ENCODE measurements around the gene IL17RD. TPM values are rescaled to one million over a fixed set of nuclear protein-coding genes. Genes with fewer than 3 reads are reported as not detected.

The IL17RD gene
- total and polyA plus RNA-seq, 9 donors = 19.6 to 40.6 (median 30.4) TPM

GRCh38 chr3:57120040-57120439 lies 45.1 kb downstream of the IL17RD start:
- peak overlapping the region; percentile 31 for H3K27ac ChIP-seq (ENCODE audit: low read length)
- DNase-seq = no peak
- H3K4me3 ChIP-seq (ENCODE audit: low read length) = no peak overlapping the region
- no peaks in the 10 kb centered on the region for H3K9me3 ChIP-seq (replicated peaks; ENCODE audit: control insufficient read depth, low read depth, low read length)
- peaks cover 7% of the 10 kb centered on the region for H3K36me3 ChIP-seq (ENCODE audit: control insufficient read depth, insufficient read depth, low read length)
- 100% methylated on average over 2 of the region's 3 CpGs for WGBS (ENCODE audit: insufficient coverage)
- H3K27me3 ChIP-seq (ENCODE audit: control insufficient read depth, insufficient read depth, low read length) = no peaks in the 10 kb centered on the region
- peaks cover 19% of the 10 kb centered on the region for H3K4me1 ChIP-seq (ENCODE audit: control insufficient read depth, insufficient read depth, low read length)

DNA sequence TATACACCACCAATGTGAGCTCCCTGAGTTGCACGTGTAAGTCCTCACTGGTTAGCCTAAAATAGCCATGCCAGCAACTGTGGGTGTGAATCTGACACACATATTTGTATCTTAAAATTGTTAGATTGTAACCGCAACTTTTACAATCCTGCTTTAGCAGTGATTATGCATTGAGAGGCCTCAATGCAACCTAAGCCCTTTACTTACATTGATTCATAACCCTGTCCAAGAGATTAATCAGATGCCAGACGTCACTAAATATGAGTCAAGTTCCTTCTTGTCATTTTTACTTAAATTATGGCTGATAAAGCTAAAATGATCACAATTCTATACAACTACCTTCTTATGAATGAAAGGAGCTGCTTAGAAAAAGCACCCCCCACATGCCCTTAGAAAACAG lies 46.9 kb downstream of the IL17RD start:
- no peak for DNase-seq
- no peak overlapping the region for H3K4me3 ChIP-seq (ENCODE audit: low read length)
- peaks cover 19% of the 10 kb centered on the region for H3K4me1 ChIP-seq (ENCODE audit: control insufficient read depth, insufficient read depth, low read length)
- no peak overlapping the region for H3K27ac ChIP-seq (ENCODE audit: low read length)
- WGBS (ENCODE audit: insufficient coverage) = no CpG with 5 or more reads among the region's 3 CpGs
- H3K36me3 ChIP-seq (ENCODE audit: control insufficient read depth, insufficient read depth, low read length) = peaks cover 12% of the 10 kb centered on the region
- no peaks in the 10 kb centered on the region for H3K27me3 ChIP-seq (ENCODE audit: control insufficient read depth, insufficient read depth, low read length)
- H3K9me3 ChIP-seq (replicated peaks; ENCODE audit: control insufficient read depth, low read depth, low read length) = no peaks in the 10 kb centered on the region

GRCh38 chr3:57116501-57116900 lies 48.7 kb downstream of the IL17RD start:
- WGBS (ENCODE audit: insufficient coverage) = no CpG with 5 or more reads among the region's 3 CpGs
- Histone ChIP-seq H3K36me3 (ENCODE audit: control insufficient read depth, insufficient read depth, low read length) (peaks cover 16% of the 10 kb centered on the region), H3K4me1 (ENCODE audit: control insufficient read depth, insufficient read depth, low read length) (peaks cover 20% of the 10 kb centered on the region), H3K4me3 (ENCODE audit: low read length) (no peak overlapping the region), H3K27me3 (ENCODE audit: control insufficient read depth, insufficient read depth, low read length) (no peaks in the 10 kb centered on the region), H3K9me3 (replicated peaks; ENCODE audit: control insufficient read depth, low read depth, low read length) (no peaks in the 10 kb centered on the region), H3K27ac (ENCODE audit: low read length) (no peak overlapping the region)
- DNase-seq = no peak

- DNase-seq = no peak
- no peak overlapping the region for H3K4me3 ChIP-seq (ENCODE audit: low read length)
- H3K27ac ChIP-seq (ENCODE audit: low read length) = no peak overlapping the region
- H3K36me3 ChIP-seq (ENCODE audit: control insufficient read depth, insufficient read depth, low read length) = peaks cover 36% of the 10 kb centered on the region
- WGBS (ENCODE audit: insufficient coverage) = 69% methylated on average over 3 of the region's 5 CpGs
- H3K27me3 ChIP-seq (ENCODE audit: control insufficient read depth, insufficient read depth, low read length) = no peaks in the 10 kb centered on the region
- no peaks in the 10 kb centered on the region for H3K9me3 ChIP-seq (replicated peaks; ENCODE audit: control insufficient read depth, low read depth, low read length)
- peaks cover 11% of the 10 kb centered on the region for H3K4me1 ChIP-seq (ENCODE audit: control insufficient read depth, insufficient read depth, low read length)
Measured at GRCh38 chr3:57112206-57112605, 52.9 kb downstream of the IL17RD start.

DNA sequence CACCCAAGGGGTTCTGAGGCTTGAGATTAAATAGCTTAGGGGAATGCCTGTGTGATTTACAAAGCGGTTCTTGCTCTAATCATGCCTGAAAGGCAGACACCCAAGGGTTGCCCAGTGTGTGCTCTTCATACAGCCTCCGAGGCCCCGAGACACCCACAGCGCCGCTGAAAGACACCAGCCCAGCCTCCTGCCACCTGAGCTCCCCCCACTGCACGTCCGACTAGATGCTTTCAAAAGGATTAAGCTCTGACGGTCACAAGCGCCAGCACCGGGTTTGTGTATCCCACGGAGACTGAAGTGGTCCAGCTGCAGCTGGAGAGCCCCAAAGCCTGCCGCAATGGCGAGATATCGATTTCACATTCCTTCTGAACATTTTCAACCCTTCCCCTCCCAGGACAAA lies 54.4 kb downstream of the IL17RD start:
- Histone ChIP-seq H3K27me3 (ENCODE audit: control insufficient read depth, insufficient read depth, low read length) (no peaks in the 10 kb centered on the region), H3K4me1 (ENCODE audit: control insufficient read depth, insufficient read depth, low read length) (peaks cover 11% of the 10 kb centered on the region), H3K27ac (ENCODE audit: low read length) (peak overlapping the region; percentile 69), H3K36me3 (ENCODE audit: control insufficient read depth, insufficient read depth, low read length) (peaks cover 46% of the 10 kb centered on the region), H3K4me3 (ENCODE audit: low read length) (no peak overlapping the region), H3K9me3 (replicated peaks; ENCODE audit: control insufficient read depth, low read depth, low read length) (no peaks in the 10 kb centered on the region)
- DNase-seq = peak; percentile 79
- 21% methylated on average over 9 of the region's 14 CpGs for WGBS (ENCODE audit: insufficient coverage)

- Histone ChIP-seq H3K9me3 (replicated peaks; ENCODE audit: control insufficient read depth, low read depth, low read length) (no peaks in the 10 kb centered on the region), H3K4me3 (ENCODE audit: low read length) (no peak overlapping the region), H3K4me1 (ENCODE audit: control insufficient read depth, insufficient read depth, low read length) (peaks cover 11% of the 10 kb centered on the region), H3K36me3 (ENCODE audit: control insufficient read depth, insufficient read depth, low read length) (peaks cover 50% of the 10 kb centered on the region), H3K27ac (ENCODE audit: low read length) (no peak overlapping the region), H3K27me3 (ENCODE audit: control insufficient read depth, insufficient read depth, low read length) (no peaks in the 10 kb centered on the region)
- WGBS (ENCODE audit: insufficient coverage) = 0% methylated on average over 1 of the region's 4 CpGs
- DNase-seq = no peak
Measured at GRCh38 chr3:57110214-57110613, 54.9 kb downstream of the IL17RD start.

- H3K36me3 ChIP-seq (ENCODE audit: control insufficient read depth, insufficient read depth, low read length) = peaks cover 55% of the 10 kb centered on the region
- no peak overlapping the region for H3K4me3 ChIP-seq (ENCODE audit: low read length)
- DNase-seq = no peak
- H3K27ac ChIP-seq (ENCODE audit: low read length) = no peak overlapping the region
- no peaks in the 10 kb centered on the region for H3K27me3 ChIP-seq (ENCODE audit: control insufficient read depth, insufficient read depth, low read length)
- 78% methylated on average over 10 of the region's 15 CpGs for WGBS (ENCODE audit: insufficient coverage)
- no peaks in the 10 kb centered on the region for H3K9me3 ChIP-seq (replicated peaks; ENCODE audit: control insufficient read depth, low read depth, low read length)
- peaks cover 11% of the 10 kb centered on the region for H3K4me1 ChIP-seq (ENCODE audit: control insufficient read depth, insufficient read depth, low read length)
Measured at GRCh38 chr3:57109437-57110199, 55.5 kb downstream of the IL17RD start.

DNA sequence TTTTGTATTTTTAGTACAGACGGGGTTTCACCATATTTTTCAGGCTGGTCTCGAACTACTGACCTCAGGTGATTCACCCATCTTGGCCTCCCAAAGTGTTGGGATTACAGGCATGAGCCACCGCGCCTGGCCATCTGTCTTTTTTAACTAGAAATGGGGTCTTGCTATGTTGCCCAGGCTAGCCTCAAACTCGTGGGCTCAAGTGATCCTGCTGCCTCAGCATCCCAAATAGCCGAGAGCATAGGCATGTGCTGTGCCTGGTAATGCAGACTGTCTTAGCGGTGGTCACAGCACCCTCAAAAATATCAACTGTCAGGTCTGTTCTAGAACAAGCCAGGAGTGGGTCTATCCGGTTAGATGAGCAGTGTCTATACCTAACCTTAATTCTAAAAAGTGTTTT lies 56.5 kb downstream of the IL17RD start:
- 97% methylated on average over 5 of the region's 8 CpGs for WGBS (ENCODE audit: insufficient coverage)
- Histone ChIP-seq H3K27me3 (ENCODE audit: control insufficient read depth, insufficient read depth, low read length) (no peaks in the 10 kb centered on the region), H3K9me3 (replicated peaks; ENCODE audit: control insufficient read depth, low read depth, low read length) (no peaks in the 10 kb centered on the region), H3K4me1 (ENCODE audit: control insufficient read depth, insufficient read depth, low read length) (peaks cover 11% of the 10 kb centered on the region), H3K27ac (ENCODE audit: low read length) (no peak overlapping the region), H3K36me3 (ENCODE audit: control insufficient read depth, insufficient read depth, low read length) (peaks cover 53% of the 10 kb centered on the region), H3K4me3 (ENCODE audit: low read length) (no peak overlapping the region)
- no peak for DNase-seq

DNA sequence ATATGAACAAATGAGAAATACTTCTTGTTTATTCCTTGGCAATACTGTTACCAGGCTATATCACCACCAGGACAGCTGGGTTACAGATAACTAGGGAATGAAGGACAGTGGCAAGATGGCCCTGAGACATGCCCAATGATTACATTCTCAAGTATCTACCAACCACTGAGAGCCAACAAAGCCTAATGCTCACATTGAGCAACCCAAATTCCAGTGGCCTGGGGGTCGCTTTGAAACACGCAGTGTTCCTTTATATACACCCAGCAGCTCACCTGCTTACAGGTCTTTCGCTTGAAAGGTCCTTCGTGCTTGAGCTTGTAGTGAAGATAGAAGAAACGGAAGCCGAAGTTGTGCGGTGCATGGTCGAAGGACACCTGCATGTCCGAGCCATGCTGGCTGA lies 59.6 kb downstream of the IL17RD start:
- Histone ChIP-seq H3K4me3 (ENCODE audit: low read length) (no peak overlapping the region), H3K9me3 (replicated peaks; ENCODE audit: control insufficient read depth, low read depth, low read length) (no peaks in the 10 kb centered on the region), H3K36me3 (ENCODE audit: control insufficient read depth, insufficient read depth, low read length) (peaks cover 69% of the 10 kb centered on the region), H3K27ac (ENCODE audit: low read length) (no peak overlapping the region), H3K4me1 (ENCODE audit: control insufficient read depth, insufficient read depth, low read length) (peaks cover 11% of the 10 kb centered on the region), H3K27me3 (ENCODE audit: control insufficient read depth, insufficient read depth, low read length) (no peaks in the 10 kb centered on the region)
- 90% methylated on average over 2 of the region's 9 CpGs for WGBS (ENCODE audit: insufficient coverage)
- DNase-seq = no peak

GRCh38 chr3:57100046-57100695 lies 65.0 kb downstream of the IL17RD start:
- H3K36me3 ChIP-seq (ENCODE audit: control insufficient read depth, insufficient read depth, low read length) = peaks cover 68% of the 10 kb centered on the region
- no peaks in the 10 kb centered on the region for H3K9me3 ChIP-seq (replicated peaks; ENCODE audit: control insufficient read depth, low read depth, low read length)
- peaks cover 30% of the 10 kb centered on the region for H3K4me1 ChIP-seq (ENCODE audit: control insufficient read depth, insufficient read depth, low read length)
- H3K27ac ChIP-seq (ENCODE audit: low read length) = no peak overlapping the region
- no peak overlapping the region for H3K4me3 ChIP-seq (ENCODE audit: low read length)
- 19% methylated on average over 2 of the region's 7 CpGs for WGBS (ENCODE audit: insufficient coverage)
- DNase-seq = peak; percentile 90
- H3K27me3 ChIP-seq (ENCODE audit: control insufficient read depth, insufficient read depth, low read length) = no peaks in the 10 kb centered on the region
